ENCODE results near the gene ALAD. TPM values are rescaled to one million over a fixed set of nuclear protein-coding genes. Genes with fewer than 3 reads are reported as not detected.
"Not testable (repeated sequence)": the region's sequence is repeated elsewhere in the genome, so short reads cannot be mapped to it uniquely, and the experiment has no call there.

ALAD gene
- total RNA-seq, 1 experiment from 2014 or later = 20.3 TPM

DNA sequence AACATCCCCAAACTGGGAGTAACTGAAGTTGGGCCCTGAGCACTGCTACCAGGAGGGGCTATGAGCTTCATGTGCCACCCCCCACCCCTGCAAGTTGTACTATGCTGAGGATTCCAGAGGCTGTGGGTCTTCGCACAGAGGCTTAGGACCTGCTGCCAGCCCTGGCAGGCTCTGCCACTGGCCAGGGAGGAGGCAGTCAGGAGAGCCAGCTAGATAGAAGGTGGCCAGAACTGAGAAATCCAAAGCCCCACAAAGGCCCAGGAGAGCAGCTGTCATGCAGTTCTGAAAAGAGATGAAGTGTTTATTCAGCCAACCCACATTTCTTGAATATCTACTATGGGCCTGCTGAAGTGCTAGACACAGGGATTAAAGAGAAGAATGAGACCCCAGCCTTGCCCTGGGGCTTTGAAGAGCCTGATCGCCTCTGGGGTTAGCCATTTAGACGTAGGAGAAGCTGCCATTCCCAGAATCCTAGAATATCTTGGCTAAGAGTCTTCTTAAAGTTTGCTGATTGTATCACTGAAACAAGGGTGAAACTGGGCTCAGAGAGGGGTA lies 1.4 kb downstream of the ALAD start:
- DNase-seq (ENCODE audit: low read depth) = no peak

DNA sequence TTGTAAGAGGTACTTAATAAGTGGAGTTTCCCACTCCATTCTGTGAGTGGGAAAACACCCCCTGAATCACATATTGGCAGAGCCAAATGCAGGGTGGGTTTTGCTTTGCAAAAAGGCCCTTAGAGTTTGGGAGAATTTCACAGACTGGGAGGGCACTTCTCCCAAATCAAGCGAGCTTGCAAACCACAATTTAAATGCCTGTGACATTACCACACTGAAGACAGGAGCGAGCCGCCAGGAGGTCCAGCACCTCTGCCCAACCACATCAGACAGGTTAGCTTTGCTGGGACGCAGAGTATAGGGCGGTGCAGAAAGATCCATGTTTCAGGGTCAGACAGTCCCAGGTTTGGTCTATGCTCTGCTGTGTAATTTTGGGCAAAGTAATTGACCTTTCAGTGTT lies 2.3 kb downstream of the ALAD start:
- no peak for DNase-seq (ENCODE audit: low read depth)

DNA sequence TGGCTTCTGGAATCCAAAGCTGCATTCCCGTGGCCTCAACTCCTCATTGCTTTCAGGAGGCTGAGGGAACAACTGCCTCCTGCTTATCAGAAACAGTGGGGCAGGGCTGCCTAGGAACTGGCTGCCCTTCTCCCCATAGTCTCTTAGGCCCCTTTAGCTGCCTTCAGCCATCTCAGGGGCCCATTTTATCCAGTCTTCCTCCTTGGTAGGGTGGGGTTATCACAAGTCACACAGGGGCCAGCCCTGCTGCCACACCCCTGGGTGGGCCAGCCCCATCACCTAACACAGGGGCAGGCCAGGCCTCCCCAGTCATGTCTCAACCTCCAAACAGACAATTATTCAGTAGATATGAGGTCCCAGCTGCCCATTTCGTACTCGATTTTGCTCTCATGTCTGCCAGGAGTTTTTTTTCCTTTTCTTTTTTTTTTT lies 3.9 kb downstream of the ALAD start:
- DNase-seq (ENCODE audit: low read depth) = no peak

DNA sequence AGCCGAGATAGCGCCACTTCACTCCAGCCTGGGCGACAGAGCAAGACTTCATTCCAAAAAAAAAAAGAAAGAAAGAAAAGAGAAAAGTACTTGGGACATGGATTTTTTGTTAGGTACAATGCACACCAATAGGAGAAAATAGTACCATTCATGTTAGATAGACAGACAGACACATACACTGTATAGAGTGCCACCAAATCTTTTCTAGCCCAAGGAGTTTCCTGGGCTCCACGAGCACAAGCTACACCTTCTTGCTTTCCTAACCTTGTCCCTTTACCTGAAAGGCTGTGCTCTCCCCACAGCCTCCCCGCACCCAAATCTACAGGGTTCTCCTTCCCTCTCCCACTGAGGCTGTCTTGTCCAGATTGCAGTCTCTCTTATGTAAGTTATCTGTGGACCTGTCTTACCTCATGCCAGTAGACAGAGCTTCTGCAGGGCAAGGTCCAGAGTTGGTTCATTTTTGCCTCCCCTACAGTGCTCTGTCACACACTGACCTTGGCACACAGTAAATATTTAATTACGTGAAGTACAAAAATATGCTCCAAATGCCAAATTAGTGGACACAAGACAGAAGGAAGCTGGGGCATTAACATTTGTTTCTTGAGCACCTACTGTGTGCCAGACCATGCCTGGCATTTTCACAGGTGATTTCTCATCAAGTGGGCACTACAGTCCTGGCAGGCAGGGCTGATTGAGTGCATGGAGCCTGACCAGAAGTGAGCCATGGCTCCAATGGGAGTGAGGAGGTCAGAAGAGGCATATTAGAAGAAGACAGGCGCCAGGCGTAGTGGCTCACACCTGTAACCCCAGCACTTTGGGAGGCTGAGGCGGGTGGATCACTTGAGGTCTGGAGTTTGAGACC lies 5.9 kb downstream of the ALAD start:
- DNase-seq (ENCODE audit: low read depth) = no peak

DNA sequence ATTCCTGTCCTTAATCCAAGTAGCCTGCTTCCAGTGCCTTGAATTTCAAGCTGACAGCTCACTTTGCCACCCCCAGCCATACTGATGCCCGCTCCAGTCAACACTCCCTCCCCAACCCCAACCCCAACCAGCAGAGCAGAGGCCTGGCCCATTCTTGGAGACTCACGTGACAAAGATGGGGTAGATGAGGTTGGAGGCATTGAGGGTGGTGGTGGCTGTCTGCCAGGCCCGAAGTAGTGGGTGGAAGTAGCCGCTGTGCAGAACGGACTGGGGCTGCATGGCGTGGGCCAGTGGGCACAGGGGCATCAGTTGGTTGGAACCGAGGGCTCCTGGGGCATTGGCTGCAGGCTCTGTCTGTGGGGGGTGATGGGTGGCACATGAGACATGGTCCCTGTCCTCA lies 7.8 kb downstream of the ALAD start:
- DNase-seq (ENCODE audit: low read depth) = no peak

DNA sequence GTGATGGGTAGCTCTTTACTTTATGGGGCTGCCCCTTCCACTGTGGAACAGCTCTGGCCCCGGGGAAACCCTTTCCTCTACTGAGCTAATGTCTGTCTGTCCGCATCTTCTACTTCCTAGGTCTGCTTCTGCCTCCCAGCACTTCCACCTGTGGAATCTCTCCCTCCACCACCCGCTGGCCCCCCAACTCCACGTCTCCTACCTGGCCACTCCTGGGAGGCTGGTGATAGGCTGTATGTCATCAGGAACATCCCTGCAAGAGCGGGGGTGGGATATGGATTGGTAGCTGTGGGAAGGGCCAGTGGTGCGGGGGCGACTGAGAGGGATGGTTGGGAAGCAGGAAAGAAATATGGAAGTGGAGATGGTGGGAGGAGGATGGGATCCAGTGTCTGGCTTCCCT lies 9.2 kb downstream of the ALAD start:
- DNase-seq (ENCODE audit: low read depth) = no peak

DNA sequence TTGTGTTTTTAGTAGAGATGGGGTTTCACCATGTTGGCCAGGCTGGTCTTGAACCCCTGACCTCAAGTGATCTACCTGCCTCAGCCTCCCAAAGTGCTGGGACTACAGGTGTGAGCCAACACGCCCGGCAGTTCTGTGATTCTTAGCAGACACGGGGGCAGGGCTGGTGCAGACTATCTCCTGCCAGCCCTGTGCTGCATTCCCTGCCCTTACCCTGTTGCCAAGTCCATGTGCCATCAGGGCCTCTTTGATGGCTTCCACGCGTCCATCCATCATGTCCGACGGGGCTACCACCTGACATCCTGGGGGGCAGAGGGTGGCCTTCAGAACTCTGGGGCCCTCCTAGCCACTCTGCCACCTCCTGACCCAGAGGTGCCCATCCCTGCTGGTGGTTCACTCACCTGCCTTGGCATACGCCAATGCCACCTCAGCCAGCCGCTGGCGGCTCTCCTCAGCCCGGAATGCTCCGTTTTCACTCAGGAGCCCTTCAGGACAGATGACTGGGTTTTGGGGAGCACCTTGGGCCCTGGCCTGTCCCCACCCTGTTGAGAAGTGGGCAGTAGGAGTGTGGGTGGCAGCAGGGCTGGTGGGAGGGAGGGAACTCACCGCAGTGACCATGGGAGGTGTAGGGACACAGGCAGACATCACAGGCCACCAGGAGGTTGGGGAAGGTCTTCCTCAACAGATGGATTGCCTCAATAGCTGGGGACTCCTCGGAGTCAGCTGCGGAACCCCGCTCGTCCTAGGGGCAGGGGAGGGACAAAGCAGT lies 10.7 kb downstream of the ALAD start:
- no peak for DNase-seq (ENCODE audit: low read depth)

DNA sequence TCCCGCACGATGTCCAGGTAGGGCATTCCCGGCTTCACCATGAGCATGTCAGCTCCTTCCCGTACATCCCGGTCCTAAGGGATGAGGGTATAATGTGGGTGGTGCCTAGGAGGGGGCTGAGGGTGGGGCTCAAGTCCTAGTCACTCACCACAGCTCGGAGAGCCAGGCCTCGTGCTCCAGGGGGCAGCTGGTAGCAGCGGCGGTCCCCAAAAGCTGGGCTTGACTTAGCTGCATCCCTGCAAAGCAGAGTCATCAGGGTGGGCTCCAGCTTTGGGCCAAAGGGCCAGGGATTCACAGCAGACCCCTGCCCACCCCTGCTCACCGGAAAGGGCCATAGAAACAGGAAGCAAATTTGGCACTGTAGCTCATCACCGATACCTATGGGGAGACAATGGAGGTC lies 11.6 kb downstream of the ALAD start:
- no peak for DNase-seq (ENCODE audit: low read depth)

DNA sequence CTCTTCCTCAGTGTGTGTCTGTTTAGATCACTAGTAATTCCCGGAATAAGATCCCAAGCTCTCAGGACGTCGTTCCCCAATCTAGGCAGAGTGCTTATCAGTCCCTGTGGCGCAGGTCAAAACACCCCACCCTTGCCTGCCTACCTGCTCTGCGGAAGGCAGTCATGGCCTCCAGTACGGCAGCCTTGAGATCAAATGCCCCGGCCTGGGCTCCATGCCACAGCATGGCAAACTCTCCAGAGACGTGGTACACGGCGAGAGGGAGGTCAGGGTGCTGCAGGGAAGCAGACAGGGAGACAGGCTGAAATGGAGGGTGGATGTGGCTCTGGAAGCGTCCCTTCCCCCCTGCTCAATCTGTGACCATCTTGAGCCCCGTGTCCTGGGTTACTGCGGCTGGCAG lies 12.3 kb downstream of the ALAD start:
- DNase-seq (ENCODE audit: low read depth) = no peak

DNA sequence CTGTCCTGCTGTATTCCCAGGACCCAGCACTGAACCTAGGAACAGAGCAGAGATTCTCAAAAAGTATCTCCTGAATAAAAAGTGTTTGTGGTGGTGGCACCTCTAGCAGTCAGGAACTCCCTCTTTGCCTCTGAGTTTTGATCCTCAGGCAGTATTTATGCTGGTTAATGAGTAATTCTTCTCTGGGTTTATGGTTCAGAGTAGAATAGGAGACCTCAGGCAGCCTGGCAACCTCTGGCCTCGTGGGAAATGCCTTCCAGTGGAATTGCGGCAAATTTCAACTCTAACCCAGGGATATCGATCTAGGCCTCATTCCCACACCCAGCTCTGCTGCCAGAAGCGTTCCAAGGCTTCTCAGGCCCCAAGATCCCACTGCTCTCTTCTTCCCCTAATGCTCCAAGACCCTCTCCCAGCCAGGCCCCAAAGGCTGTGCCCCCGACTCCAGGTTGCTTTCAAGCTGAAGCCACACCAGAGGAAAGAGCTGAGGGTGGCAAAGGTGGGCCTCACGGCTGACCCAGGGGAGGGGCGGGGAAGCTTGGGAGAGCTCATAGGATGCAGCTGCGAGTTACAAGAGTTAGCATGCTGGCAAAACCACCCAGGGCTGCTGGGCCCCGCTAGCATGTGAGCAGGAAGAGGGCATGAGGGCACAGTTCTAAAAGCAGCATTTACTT lies 13.4 kb downstream of the ALAD start:
- no peak for DNase-seq (ENCODE audit: low read depth)

DNA sequence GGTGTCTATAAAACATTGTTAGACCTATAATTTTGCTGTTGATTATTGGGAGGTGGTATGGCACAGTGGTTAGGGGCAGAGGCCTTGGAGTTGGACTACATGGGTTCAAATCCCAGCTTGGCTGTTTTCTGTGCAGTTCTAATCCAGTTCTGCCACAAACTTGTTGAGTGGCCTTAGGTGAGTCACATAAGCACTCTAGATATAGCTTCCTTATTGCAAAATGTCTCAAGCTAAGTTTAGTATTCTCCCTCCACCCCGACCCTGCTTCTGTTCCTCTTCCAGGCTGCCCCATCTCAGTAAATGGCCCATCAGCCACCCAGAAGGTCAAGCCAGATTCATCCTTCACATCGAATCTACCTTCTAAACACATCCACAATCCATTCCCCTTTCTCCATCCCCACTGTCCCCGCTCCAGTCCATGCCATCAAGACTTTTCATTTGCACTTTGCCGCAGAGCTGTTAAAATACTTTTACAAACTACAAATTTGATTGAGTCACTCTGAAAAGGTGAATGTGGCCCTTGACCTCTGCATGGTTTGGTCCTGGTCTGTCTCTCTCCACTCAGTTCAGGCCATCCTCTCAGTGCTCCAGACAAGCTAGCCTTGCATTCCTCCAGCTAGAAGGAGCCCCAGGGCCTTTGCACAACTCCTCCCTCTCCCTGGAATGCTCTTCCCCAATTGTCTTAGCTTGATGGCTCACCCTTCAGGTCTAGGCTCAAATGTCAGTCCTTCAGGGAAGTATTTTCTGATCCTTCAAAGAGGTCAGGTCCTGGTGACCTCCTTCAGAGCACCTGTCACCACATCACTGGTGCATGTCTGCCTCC lies 14.3 kb downstream of the ALAD start:
- DNase-seq (ENCODE audit: low read depth) = no peak

DNA sequence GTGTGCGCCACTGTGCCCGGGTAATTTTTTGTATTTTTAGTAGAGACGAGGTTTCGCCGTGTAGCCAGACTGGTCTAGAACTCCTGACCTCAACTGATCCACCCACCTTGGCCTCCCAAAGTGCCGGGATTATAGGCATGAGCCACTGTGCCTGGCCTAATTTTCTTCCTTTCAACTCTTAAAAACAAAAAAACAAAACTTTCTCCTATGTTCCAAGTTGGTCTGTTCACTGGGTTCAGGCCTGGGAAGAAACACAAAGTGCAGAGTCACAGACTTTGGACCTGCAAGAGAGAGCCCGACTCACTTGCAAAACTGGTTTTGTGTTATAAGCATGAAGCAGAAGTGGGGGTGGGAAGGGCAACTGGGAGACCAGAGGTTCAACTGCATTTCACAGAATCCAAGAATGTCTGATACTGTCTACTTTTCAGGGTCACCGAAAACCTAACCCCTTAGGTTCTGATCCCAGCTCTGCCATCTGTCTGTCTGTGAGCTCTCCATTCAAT lies 19.1 kb downstream of the ALAD start:
- no peak for DNase-seq (ENCODE audit: low read depth)

DNA sequence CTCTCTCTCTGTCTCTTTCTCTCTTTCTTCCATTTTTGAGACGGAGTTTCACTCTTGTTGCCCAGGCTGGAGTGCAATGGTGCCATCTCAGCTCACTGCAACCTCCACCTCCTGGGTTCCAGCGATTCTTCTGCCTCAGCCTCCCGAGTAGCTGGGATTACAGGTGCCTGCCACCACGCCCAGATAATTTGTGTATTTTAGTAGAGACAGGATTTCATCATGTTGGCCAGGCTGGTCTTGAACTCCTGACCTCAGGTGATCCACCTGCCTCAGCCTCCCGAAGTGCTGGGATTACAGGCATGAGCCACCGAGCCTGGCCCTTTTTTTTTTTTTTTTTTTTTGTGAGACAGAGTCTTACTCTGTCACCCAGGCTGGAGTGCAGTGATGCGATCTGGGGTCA lies 19.6 kb downstream of the ALAD start:
- DNase-seq (ENCODE audit: low read depth) = not testable (repeated sequence)

DNA sequence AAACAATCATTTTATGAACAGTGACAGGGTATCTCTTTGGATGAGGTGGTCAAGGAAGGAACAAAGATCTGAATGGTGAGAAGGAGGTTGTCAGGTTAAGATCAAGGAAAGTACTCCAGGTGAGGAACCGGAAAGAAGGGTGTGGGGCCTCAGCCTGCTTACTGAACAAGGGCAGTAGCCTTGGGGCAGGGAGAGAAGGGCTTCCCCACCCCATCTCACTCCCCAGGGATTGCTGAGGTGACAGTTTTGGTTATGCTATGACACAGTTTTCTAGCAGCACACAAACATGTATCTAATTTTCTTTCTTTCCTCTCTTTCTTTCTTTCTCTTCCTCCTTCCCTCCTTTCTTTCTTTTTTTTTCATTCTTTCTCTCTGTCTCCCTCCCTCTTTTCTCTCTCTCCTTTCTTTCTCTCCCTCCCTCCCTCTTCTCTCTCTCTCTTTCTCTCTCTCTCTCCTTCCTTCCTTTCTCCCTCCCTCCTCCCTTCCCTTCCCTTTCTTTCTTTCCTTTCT lies 20.2 kb downstream of the ALAD start:
- DNase-seq (ENCODE audit: low read depth) = no peak

DNA sequence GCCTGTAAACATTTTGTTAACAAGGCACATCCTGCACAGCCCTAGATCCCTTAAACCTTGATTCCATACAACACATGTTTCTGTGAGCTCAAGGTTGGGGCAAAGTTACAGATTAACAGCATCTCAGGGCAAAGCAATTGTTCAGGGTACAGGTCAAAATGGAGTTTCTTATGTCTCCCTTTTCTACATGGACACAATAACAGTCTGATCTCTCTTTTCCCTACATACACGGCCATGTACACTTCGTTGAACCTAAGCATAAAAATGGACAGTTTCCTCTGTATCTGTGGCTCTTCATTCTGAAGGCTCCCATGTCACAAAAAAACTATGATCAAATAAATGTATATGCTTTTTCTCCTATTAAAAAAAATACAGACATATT lies 21.3 kb downstream of the ALAD start:
- DNase-seq (ENCODE audit: low read depth) = not testable (repeated sequence)

DNA sequence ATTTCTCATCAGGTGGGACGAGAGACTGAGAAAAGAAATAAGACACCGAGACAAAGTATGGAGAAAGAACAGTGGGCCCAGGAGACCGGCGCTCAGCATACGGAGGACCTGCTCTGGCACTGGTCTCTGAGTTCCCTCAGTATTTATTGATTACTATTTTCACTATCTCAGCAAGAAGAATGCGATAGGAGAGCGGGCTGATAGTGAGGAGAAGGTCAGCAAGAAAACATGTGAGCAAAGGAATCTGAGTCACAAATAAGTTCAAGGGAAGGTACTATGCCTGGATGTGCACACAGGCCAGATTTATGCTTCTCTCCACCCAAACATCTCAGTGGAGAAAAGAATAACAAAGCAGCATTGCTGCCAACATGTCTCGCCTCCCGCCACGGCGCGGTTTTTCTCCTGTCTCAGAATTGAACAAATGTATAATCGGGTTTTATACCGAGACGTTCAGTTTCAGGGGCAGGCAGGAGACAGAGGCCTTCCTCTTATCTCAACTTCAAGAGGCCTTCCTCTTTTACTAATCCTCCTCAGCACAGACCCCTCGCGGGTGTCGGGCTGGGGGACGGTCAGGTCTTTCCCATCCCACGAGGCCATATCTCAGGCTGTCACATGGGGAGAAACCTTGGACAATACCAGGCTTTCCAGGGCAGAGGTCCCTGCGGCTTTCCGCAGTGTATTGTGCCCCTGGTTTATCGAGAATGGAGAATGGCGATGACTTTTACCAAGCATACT lies 21.8 kb downstream of the ALAD start:
- not testable (repeated sequence) for DNase-seq (ENCODE audit: low read depth)

DNA sequence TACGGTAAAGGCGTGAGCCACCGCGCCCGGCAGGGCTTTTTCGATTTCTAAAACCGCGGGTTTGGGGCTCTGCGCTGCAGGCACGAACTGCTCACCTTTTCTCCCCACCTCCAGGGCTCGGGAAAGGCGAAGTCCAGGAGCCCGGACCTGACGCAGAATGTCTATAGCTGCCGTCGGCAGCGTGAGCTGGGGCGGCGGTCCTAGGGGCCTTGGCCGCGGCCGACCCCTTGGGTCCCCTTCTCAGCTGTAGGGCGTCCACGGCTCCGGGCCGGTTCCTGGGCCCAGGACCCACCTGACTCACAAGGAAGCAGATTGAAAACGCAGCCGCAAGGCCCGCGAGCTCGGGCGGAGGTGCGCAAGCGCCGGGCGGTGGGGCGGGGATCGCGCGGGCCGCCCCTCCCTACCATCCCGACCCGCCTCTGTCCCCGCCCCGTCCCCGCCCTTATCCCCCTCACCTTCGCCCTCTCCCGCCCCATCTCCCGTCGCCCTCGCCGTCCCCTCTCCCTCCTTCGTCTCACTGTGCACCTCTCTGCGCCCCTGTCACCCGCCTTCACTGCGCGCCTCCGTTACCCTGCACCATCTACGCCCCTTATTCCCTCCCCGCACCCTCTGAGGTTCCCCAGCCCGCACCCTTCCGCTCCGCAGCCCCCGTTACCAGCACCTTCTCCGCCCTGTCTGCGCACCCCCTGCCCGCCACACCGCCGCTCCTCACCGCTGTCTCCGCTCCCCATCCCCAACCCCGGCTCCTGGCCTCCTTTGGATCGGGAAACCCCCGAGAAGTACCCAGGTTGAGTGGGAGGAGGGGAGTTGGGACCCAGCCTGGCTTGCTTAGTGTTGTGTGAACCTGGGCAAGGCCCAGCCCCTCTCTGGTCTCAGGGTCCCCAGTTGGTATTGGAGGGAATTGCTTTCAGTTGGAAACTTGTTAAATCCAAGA lies 24.2 kb downstream of the ALAD start, which contains the start of gene HDHD3:
TSS of gene HDHD3 (minus strand) at position 353 of the 934 bp plus-strand sequence. CDS start 2,632 bp downstream, outside the sequence.
- DNase-seq (ENCODE audit: low read depth) = peak; percentile 73

All from HT1080 (cell line).